HG03039 (cell line): Measurements from ENCODE around the gene CILP2.

Experiments
- ATAC-seq: cut with Tn5 transposase; IDR thresholded peaks from one replicate; pipeline ENCODE4 v1.9.1; 2021; ENCODE audit warnings: mild to moderate bottlenecking, moderate library complexity; ENCODE audit not compliant: unreplicated experiment

CILP2 gene

GRCh38 chr19:19504754-19505668 lies 33.1 kb upstream of the CILP2 start:
- ATAC-seq: no peak

- no peak for ATAC-seq
Measured at GRCh38 chr19:19505669-19506326, 32.3 kb upstream of the CILP2 start.

DNA sequence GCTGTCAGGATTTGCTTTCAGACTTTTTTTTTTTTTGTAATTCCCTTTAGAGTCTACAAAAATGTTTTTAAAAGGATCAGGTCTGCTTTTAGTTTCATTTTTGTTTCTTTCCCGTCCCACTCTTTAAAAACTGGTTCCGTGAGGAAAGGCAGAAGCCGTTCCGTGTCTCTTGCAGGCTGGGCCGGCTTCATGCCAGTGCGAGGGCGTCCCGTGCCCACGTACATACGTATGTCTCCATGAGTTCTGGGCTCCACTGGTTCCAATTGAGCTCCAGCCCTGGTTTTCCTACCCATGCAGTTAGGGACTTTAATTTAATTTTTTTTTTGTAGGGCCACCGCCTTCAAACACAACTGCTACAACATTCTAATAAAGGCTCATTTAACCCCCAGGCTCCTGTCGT lies 31.5 kb upstream of the CILP2 start:
- no peak for ATAC-seq

GRCh38 chr19:19507354-19507753 lies 30.7 kb upstream of the CILP2 start:
- ATAC-seq: no peak

DNA sequence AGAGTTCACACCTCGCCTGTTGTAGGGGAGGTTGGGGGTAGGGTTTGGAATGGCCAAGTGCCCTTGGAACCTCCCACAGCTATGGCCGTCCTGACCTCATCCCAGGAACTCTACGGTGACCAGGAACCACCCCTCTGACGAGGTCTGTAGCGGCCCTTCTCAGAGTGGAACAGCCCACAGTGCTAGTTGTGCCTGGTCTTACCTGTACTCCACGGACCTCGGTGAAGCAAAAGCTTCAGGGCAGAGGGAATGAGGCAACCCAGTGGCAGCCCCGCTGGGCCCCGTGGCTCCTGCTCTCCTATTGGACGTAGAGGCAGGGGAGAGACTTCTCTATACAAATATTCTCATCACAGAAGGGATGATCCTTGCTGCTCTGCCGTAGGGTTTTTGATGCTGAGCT lies 29.8 kb upstream of the CILP2 start:
- ATAC-seq: no peak

GRCh38 chr19:19510432-19510831 lies 27.6 kb upstream of the CILP2 start:
- ATAC-seq: no peak

- no peak for ATAC-seq
Measured at GRCh38 chr19:19513682-19514081, 24.4 kb upstream of the CILP2 start.

GRCh38 chr19:19514215-19514657 lies 23.8 kb upstream of the CILP2 start:
- no peak for ATAC-seq

DNA sequence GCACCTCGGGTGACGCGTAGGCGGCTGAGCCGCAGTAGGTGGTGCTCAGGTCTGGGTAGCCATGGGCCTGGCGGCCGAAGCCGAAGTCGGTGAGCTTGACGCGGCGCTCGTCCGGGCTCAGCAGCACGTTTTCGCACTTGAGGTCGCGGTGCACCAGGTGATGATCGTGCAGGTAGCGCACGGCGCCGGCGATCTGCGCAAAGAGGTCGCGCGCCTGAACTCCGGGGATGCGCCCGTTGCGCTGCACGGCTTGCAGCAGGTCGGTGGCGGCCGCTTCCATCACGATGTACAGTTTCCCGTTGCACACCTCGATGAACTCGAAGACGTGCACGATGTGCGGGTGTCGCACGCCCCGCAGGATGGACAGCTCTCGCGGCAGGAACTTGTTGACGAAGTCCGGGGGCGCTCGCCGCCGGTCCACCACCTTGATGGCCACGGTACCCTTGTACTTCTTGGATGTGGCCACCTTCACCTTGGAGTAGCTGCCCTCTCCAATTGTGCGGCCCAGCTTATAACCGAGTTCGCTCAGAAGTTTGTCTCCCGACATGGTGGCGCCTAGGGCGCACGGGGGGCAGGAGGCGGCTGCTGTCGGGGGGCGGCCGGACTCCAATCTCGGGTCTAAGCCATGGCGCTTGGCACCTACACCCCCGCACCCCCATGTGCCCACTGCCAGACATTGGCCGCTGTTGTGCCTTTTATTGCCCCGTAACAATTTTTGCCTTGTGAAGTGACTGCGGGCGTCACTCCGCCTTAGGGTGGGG lies 23.0 kb upstream of the CILP2 start, which contains the start of gene TSSK6:
Gene TSSK6, minus strand, starts transcription at position 668 of the 761 bp plus-strand sequence. Its CDS starts 121 bp downstream, at position 547.
- ATAC-seq: no peak

- peak; percentile 79 for ATAC-seq
Measured at GRCh38 chr19:19515642-19516519, 22.2 kb upstream of the CILP2 start, which contains the start of gene NDUFA13. NDUFA13 (plus strand) TSS chr19:19516225; CDS start chr19:19516239, 14 bp downstream.

- ATAC-seq: no peak
Measured at GRCh38 chr19:19517235-19517619, 20.8 kb upstream of the CILP2 start.

GRCh38 chr19:19520989-19521388 lies 17.1 kb upstream of the CILP2 start:
- no peak for ATAC-seq

- ATAC-seq: no peak
Measured at GRCh38 chr19:19523177-19523576, 14.9 kb upstream of the CILP2 start.

DNA sequence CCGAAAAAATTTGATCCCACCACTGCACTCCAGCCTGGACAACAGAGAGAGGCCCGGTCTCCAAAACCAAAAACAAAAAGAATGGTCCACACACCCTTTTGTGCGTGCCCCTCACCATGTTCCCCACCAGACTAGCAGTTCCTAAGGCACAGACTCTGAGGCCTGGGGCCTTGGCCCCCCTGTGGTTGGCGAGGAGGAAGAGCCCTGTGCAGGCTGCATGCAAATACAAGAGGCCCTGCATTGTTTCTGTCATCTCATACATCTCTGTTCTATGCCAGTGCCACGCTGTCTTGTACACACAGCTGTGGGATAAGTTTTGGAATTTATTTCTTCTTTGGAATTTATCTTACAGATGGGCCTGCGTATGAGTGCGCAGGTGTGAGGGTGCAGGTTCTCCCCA lies 14.0 kb upstream of the CILP2 start:
- ATAC-seq: no peak

GRCh38 chr19:19525611-19526380 lies 12.3 kb upstream of the CILP2 start:
- no peak for ATAC-seq

- no peak for ATAC-seq
Measured at GRCh38 chr19:19526581-19527370, 11.3 kb upstream of the CILP2 start.

DNA sequence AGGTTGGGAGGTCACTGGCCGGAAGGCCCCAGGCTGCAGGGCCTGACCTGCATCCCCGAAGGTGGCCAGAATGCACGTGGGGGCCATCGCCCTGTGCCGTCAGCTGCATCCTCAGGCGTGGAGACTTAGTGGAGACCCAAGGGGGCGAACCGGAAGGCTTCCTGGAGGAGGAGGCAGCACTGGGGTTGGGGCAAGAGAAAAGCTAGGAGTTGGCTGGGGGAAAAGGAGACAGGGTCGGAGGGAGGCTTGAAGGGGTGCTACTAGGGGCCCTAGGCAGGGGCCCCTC lies 10.8 kb upstream of the CILP2 start:
- no peak for ATAC-seq

DNA sequence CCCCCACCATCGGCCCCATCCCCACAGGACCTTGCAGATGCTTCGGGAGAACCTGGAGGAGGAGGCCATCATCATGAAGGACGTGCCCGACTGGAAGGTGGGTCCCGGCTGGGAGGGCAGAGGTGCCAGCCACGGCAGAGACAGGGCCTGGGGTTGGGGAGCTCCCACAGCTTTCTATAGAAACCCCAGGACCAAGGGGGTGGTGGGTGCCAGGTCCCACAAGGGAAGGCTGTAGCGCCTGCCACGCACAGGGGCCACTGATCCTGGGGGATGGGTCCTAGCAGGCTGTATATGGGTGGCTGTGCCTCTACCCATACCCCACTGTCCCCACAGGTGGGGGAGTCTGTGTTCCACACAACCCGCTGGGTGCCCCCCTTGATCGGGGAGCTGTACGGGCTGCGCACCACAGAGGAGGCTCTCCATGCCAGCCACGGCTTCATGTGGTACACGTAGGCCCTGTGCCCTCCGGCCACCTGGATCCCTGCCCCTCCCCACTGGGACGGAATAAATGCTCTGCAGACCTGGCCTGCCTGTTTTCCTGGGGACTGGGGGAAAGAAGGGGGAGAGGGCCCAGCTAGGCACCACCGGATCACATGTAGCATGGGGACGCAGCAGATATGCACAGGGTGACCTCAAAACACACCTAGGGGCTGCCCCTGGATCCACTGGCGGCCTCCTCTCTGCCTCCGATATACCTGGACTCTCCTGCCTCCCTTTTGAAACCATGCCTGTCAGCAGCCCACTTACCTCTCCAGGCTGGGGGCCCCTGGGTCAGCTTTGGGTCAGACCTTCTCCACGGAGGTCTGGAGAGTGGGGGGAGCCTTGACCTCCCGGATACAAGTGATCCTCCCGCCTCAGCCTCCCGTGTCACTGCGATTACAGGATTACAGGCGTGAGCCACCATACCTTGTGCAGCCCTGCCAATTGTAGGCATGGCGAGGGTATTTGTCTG lies 10.1 kb upstream of the CILP2 start:
- no peak for ATAC-seq
